HG03457 (cell line): ENCODE measurements around the gene UBXN10.

Experiments used
- ATAC-seq: cut with Tn5 transposase; IDR thresholded peaks from one replicate; pipeline ENCODE4 v1.9.1; 2021; ENCODE audit warnings: moderate number of reproducible peaks; ENCODE audit not compliant: unreplicated experiment

The UBXN10 gene

GRCh38 chr1:20182415-20182814, 3.5 kb upstream of the UBXN10 start:
- no peak for ATAC-seq

- ATAC-seq = no peak
Measured at GRCh38 chr1:20183035-20183434, 2.9 kb upstream of the UBXN10 start.

- no peak for ATAC-seq
Measured at GRCh38 chr1:20183616-20184271, 2.2 kb upstream of the UBXN10 start.

- ATAC-seq = no peak
Measured at GRCh38 chr1:20184481-20184900, 1.4 kb upstream of the UBXN10 start.

GRCh38 chr1:20184997-20185833, 681 bp upstream of the UBXN10 start:
- ATAC-seq = no peak

- no peak for ATAC-seq
Measured at GRCh38 chr1:20187103-20187812, 1.4 kb downstream of the UBXN10 start.

GRCh38 chr1:20187813-20188454, 2.0 kb downstream of the UBXN10 start:
- ATAC-seq = no peak

- no peak for ATAC-seq
Measured at GRCh38 chr1:20188455-20188817, 2.5 kb downstream of the UBXN10 start.

- no peak for ATAC-seq
Measured at GRCh38 chr1:20189664-20190063, 3.8 kb downstream of the UBXN10 start.

- ATAC-seq = no peak
Measured at GRCh38 chr1:20190256-20191160, 4.6 kb downstream of the UBXN10 start.

GRCh38 chr1:20191266-20191825, 5.5 kb downstream of the UBXN10 start:
- ATAC-seq = no peak

GRCh38 chr1:20192364-20192763, 6.5 kb downstream of the UBXN10 start:
- ATAC-seq = no peak

- no peak for ATAC-seq
Measured at GRCh38 chr1:20192871-20193411, 7.0 kb downstream of the UBXN10 start.

GRCh38 chr1:20194224-20194623, 8.3 kb downstream of the UBXN10 start:
- ATAC-seq = no peak

- no peak for ATAC-seq
Measured at GRCh38 chr1:20194757-20195461, 9.0 kb downstream of the UBXN10 start.

GRCh38 chr1:20195462-20195780, 9.5 kb downstream of the UBXN10 start:
- no peak for ATAC-seq

GRCh38 chr1:20197329-20197791, 11.5 kb downstream of the UBXN10 start:
- no peak for ATAC-seq

GRCh38 chr1:20198296-20198695, 12.4 kb downstream of the UBXN10 start:
- no peak for ATAC-seq

GRCh38 chr1:20198918-20199317, 13.0 kb downstream of the UBXN10 start:
- no peak for ATAC-seq
